Fibroblast of pulmonary artery (primary cell): ENCODE measurements around the gene TBCEL.
"Not testable (repeated sequence)": the region's sequence is repeated elsewhere in the genome, so short reads cannot be mapped to it uniquely, and the experiment has no call there.

Experiments
- DNase-seq: peaks from one replicate; pipeline ENCODE4 v3.0.0-alpha.2; 2010; ENCODE audit warnings: low read depth
- H3K4me3 ChIP-seq: replicated peaks from 2 replicates; pipeline ENCODE4 v1.5.1; 2011; ENCODE audit warnings: low read depth, mild to moderate bottlenecking, control low read depth, low read length, moderate library complexity
- TF ChIP-seq, protein P1 (sequence below): IDR thresholded peaks from 2 replicates; pipeline ENCODE4 v1.5.1; 2011; ENCODE audit warnings: mild to moderate bottlenecking, control low read depth, low read length, inconsistent platforms; ENCODE audit errors: missing control alignments

Gene TBCEL

DNA sequence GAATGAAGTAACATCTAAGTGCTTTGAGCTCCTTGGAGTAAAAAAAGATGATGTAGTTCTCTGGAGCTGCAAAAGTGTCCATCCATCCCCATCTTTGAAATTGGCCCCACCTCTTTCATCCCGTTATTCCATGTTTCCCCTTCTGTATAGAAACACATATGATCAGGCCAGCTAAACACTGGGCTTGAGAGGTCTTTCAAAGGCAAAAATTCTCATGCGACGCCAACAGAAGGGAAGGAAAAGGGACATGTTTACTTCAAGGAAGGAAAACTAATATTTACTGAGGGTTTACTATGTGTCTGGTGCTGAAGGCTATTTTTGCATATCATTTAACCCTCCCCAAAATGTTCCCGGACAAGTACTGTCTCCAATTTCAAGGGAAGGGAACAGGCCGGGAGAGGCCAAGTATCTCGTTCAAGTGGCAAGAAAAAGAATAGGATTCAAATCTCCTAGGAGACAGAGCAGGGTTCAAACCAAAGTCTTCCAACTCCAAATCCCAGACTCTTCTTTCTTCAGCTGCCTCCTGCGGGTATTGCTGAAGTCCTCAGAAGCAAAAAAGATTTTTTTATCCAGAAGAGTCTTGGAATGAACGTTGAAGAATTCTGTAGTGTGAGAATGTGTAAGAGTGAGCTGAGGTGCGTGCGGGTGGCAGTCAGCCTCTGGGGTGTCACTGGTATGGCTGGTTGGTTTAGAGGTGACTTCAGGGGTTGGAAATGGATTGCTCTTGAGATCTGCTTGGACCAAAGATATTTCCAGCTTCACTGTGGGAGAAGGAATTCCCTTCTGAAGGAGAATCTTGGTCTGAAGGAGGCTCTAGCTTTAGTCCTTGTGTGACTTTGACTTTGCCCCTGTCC lies 87.2 kb downstream of the TBCEL start:
- no peak overlapping the region for H3K4me3 ChIP-seq
- DNase-seq: no peak
- TF ChIP-seq, protein P1, sequence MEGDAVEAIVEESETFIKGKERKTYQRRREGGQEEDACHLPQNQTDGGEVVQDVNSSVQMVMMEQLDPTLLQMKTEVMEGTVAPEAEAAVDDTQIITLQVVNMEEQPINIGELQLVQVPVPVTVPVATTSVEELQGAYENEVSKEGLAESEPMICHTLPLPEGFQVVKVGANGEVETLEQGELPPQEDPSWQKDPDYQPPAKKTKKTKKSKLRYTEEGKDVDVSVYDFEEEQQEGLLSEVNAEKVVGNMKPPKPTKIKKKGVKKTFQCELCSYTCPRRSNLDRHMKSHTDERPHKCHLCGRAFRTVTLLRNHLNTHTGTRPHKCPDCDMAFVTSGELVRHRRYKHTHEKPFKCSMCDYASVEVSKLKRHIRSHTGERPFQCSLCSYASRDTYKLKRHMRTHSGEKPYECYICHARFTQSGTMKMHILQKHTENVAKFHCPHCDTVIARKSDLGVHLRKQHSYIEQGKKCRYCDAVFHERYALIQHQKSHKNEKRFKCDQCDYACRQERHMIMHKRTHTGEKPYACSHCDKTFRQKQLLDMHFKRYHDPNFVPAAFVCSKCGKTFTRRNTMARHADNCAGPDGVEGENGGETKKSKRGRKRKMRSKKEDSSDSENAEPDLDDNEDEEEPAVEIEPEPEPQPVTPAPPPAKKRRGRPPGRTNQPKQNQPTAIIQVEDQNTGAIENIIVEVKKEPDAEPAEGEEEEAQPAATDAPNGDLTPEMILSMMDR: no peak

DNA sequence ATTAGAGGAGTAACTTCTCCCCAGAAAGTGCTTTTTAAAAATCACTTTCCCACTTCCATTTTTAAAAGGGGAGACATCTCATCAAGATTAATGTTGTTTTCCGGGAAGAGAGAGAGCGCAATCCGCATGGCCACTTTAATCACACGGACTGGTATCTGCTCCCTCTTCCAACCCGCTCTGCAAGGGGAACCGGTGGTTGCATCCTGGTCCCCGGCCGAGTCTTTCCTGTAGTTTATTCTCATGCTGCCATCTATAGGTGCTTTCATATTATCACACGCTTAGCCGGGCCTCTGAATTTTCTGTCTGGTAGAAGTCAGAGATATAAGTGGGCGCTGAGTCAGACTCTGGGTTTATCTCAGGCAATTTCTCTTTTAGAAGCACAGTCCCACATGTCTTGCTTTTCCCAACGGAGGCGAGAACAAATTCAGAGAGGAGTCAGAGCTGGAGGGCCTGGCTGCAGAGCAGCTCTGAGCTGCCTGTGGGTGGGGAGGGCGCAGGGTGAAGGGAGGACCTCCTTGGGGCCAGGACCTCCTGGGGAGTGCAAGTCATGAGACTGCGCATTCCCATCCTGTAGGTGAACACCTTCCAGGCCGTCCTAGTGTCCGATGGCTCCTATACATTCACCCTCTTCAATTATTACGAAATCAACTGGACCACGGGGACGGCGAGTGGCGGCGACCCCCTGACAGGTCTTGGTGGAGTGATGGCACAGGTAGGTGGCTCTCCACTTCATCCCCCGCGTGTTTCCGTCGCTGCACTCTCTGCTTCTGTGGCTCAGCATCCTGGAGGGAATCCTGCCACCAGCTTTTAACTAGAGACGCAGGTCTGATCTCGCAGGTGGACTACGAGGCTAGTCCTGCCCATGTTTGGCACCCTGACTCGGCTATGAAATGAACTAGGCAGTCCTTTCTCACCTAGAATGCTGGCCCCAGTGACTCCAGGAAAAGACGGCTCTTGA lies 88.9 kb downstream of the TBCEL start:
- TF ChIP-seq, protein P1: peak; percentile 59
- peak; percentile 76 for DNase-seq
- H3K4me3 ChIP-seq: no peak overlapping the region

DNA sequence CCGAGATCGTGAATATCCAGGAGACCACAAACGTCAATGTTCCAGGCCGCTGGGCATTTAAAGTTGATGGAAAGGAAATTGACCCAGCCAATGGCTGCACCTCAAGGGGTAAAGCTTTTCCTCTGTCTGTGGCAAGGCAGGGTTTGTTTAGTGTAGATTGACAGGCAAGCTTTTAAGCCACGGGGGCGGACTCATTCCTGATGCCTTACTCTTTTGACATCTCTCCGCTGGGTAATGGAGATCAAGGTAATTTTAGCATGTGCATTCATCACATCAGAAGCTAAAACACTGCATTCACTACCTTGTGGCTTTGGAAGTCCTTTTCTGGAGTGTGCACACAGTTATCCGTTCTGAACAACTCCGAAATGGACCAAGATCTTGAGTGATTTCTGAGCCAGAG lies 89.7 kb downstream of the TBCEL start:
- TF ChIP-seq, protein P1: no peak
- DNase-seq: no peak
- no peak overlapping the region for H3K4me3 ChIP-seq

DNA sequence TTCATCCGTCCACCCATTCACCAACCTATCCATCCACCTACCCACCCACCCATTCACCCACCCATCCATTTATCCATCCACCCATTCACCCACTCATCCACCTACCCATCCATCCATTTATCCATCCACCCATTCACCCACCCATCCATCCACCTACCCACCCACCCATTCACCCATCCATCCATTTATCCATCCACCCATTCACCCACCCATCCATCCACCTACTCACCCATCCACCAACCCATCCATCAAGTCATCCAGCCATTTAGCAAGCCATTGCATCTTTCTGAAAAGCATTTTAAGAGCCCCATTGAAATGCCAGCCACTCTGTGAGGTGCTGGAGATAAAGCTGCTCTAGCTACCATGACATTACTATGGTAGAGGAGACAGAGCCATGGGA lies 91.1 kb downstream of the TBCEL start:
- H3K4me3 ChIP-seq, DNase-seq: not testable (repeated sequence)

DNA sequence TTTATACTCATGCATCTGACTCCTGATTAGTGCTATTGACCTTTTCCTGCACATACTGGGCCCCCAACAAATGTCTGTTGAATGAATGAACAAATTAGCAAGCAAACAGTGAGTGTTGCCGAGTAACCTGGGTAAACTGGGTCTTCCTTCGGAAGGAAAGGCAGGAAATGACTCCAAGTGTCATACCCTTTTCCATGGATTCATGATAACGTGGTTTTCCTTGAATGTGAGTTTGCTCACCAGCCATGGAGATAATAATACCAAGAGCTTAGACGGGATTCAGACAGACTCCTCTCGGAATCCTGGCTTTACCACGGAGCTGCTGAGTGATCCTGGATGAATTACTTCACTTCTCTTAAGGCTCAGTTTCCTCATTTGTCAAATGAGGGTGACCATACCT lies 93.9 kb downstream of the TBCEL start:
- TF ChIP-seq, protein P1: no peak
- no peak overlapping the region for H3K4me3 ChIP-seq
- no peak for DNase-seq

DNA sequence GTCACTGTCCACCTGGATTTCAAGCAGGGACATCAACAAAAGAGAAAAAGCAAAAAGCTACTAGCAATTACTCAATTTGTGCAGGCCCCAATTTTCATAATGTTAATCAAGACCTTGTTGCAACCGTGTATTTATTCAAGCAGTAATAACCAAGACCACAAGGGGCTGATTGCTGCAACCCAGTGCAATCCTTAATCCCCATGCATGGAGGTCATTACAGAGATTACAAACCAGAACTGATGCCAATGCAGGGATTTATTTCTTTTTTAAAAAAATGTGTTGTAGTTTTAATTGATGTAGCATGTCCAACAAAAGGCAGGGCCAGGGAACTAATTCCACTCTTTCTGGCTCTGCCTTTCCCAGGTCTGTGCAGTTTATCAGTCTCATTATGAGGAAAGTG lies 95.5 kb downstream of the TBCEL start:
- DNase-seq: no peak
- TF ChIP-seq, protein P1: no peak
- H3K4me3 ChIP-seq: no peak overlapping the region

DNA sequence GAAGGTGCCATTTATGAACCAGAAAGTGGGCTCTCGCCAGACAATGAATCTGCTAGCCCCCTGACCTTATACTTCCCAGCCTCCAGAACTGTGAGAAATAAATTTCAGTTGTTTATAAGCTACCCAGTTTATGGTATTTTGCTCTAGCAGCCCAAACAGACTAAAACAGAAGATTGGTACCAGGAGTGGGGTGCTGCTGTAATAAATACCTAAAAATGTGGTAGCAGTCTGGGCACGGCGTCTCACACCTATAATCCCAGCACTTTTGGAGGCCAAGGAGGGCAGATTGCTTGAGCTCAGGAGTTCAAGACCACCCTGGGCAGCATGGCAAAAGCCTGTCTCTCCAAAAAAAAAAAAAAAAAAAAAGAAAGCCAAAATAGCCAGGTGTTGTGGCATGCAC lies 98.4 kb downstream of the TBCEL start:
- no peak overlapping the region for H3K4me3 ChIP-seq
- TF ChIP-seq, protein P1: no peak
- DNase-seq: no peak
